Neural cell (in vitro differentiated cells): ENCODE measurements around the gene HACD2. TPM values are rescaled to one million over a fixed set of nuclear protein-coding genes. Genes with fewer than 3 reads are reported as not detected.

Experiments
- H2AFZ ChIP-seq: fragments of 200-600, 300-800 bp; sonication (generic), shearing (Covaris generic); 2 replicates; pipeline ENCODE4 v1.6.0; 2014; ENCODE audit warnings: low read depth, mild to moderate bottlenecking, antibody characterized with exemption, low read length, moderate library complexity
- H3F3A ChIP-seq: fragments of 200-600 bp; shearing (Covaris generic); 2 replicates; pipeline ENCODE4 v1.6.1; 2016; ENCODE audit warnings: mild to moderate bottlenecking, moderate library complexity, mixed read lengths, antibody characterized with exemption, low read length; ENCODE audit not compliant: insufficient read depth, poor library complexity, severe bottlenecking
- H3K27ac ChIP-seq: fragments of 200-600, 300-800 bp; sonication (generic), shearing (Covaris generic); 2 replicates; pipeline ENCODE4 v1.5.1; 2014; ENCODE audit warnings: mild to moderate bottlenecking, low read length, moderate library complexity
- H3K27me3 ChIP-seq: fragments of 300-800, 200-600 bp; sonication (generic), shearing (Covaris generic); 2 replicates; pipeline ENCODE4 v1.6.0; 2014; ENCODE audit warnings: mild to moderate bottlenecking, low read depth, low read length, moderate library complexity; ENCODE audit not compliant: insufficient read depth
- H3K36me3 ChIP-seq: fragments of 300-800, 200-600 bp; sonication (generic), shearing (Covaris generic); 2 replicates; pipeline ENCODE4 v1.5.1; 2014; ENCODE audit warnings: mild to moderate bottlenecking, antibody characterized with exemption, low read length, moderate library complexity; ENCODE audit not compliant: insufficient read depth
- H3K4me2 ChIP-seq: fragments of 300-800, 200-600 bp; sonication (generic), shearing (Covaris generic); 2 replicates; pipeline ENCODE4 v1.6.0; 2014; ENCODE audit warnings: mild to moderate bottlenecking, low read length
- H3K4me3 ChIP-seq: fragments of 300-800, 200-600 bp; sonication (generic), shearing (Covaris generic); 2 replicates; pipeline ENCODE4 v1.5.1; 2014; ENCODE audit warnings: mild to moderate bottlenecking, low read length, moderate library complexity
- H3K79me2 ChIP-seq: fragments of 200-600 bp; shearing (Covaris generic); replicated peaks from 2 replicates; pipeline ENCODE4 v1.6.0; 2014; ENCODE audit warnings: mild to moderate bottlenecking, low read length, moderate library complexity; ENCODE audit not compliant: insufficient read depth
- H3K9ac ChIP-seq: fragments of 300-800, 200-600 bp; sonication (generic), shearing (Covaris generic); 2 replicates; pipeline ENCODE4 v1.6.1; 2016; ENCODE audit warnings: mild to moderate bottlenecking, low read length, mixed read lengths
- H3K9me2 ChIP-seq: fragments of 200-600 bp; shearing (Covaris generic); 2 replicates; pipeline ENCODE4 v1.6.1; 2016; ENCODE audit warnings: mild to moderate bottlenecking, low read length, mixed read lengths; ENCODE audit not compliant: insufficient read depth
- H3K9me3 ChIP-seq: fragments of 200-600, 300-800 bp; sonication (generic), shearing (Covaris generic); 2 replicates; pipeline ENCODE4 v1.6.1; 2016; ENCODE audit warnings: mild to moderate bottlenecking, mixed run types, low read length, moderate library complexity, mixed read lengths
- H4K20me1 ChIP-seq: fragments of 200-600 bp; shearing (Covaris generic); 2 replicates; pipeline ENCODE4 v1.6.1; 2016; ENCODE audit warnings: mild to moderate bottlenecking, mixed run types; ENCODE audit not compliant: insufficient read depth
- EP300 ChIP-seq: fragments of 450-650 bp; conservative IDR thresholded peaks from 2 replicates; pipeline ENCODE4 v1.6.1; 2014; ENCODE audit warnings: antibody characterized with exemption, mild to moderate bottlenecking, moderate library complexity; ENCODE audit not compliant: poor library complexity, severe bottlenecking
- EZH2 ChIP-seq: fragments of 200-600, 300-800 bp; shearing (Covaris generic), sonication (generic); IDR thresholded peaks from 2 replicates; pipeline ENCODE4 v1.6.1; 2014; ENCODE audit warnings: antibody characterized with exemption, low read length, borderline replicate concordance, mild to moderate bottlenecking; ENCODE audit not compliant: insufficient read depth, poor library complexity, severe bottlenecking
- MXI1 ChIP-seq: fragments of 450-650 bp; conservative IDR thresholded peaks from 2 replicates; pipeline ENCODE4 v1.6.1; 2014; ENCODE audit warnings: antibody characterized with exemption, mild to moderate bottlenecking; ENCODE audit not compliant: poor library complexity, severe bottlenecking
- POLR2AphosphoS5 ChIP-seq: IDR thresholded peaks from 2 replicates; pipeline ENCODE4 v1.6.1; 2012
- RAD21 ChIP-seq: fragments of 450-650 bp; conservative IDR thresholded peaks from 2 replicates; pipeline ENCODE4 v1.6.1; 2014; ENCODE audit warnings: antibody characterized with exemption, mild to moderate bottlenecking, moderate library complexity
- SMC3 ChIP-seq: fragments of 450-650 bp; conservative IDR thresholded peaks from 2 replicates; pipeline ENCODE4 v1.6.1; 2014; ENCODE audit warnings: antibody characterized with exemption, mild to moderate bottlenecking, moderate library complexity; ENCODE audit not compliant: poor library complexity
- TAF1 ChIP-seq: IDR thresholded peaks from 2 replicates; pipeline ENCODE4 v1.6.1; 2012; ENCODE audit warnings: low read depth
- polyA plus RNA-seq: library from polyadenylated mRNA; depleted of rRNA; stranded (reverse); fragments of >200 nt; gene quantifications from 2 replicates; pipeline ENCODE4 v1.2.3, GENCODE V29; 2014
- TF ChIP-seq, protein P1 (sequence below): IDR thresholded peaks from 2 replicates; pipeline ENCODE4 v1.6.1; 2012; ENCODE audit warnings: borderline replicate concordance
- TF ChIP-seq, protein P2 (sequence below): fragments of 450-650 bp; IDR thresholded peaks from 2 replicates; pipeline ENCODE4 v1.5.1; 2014; ENCODE audit warnings: antibody characterized with exemption, mild to moderate bottlenecking, moderate library complexity; ENCODE audit not compliant: poor library complexity, severe bottlenecking

HACD2 gene
- polyA plus RNA-seq, 1 donor from 2014 or later: 28.0 TPM

DNA sequence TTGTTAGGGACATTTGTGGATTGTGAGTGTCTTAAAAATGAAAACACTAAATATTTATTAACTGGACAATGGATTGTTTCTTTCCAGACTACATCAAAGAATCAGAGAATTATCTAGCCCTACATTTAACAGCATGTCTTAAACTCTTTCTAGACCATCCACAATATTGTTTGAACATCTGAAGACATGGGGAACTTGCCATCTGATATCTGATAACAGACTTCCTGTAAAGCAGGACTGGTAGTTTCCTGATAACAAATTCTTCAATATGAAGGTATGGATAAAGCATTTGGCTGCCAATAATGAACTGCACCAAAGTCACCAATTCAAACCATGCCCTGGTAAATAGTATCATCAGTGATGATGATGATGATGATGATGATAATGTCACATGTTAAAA is 26.2 kb upstream of the HACD2 start:
- H3K9me2 ChIP-seq: no peaks in the 10 kb centered on the region
- no peak overlapping the region for H3K4me2 ChIP-seq
- no peak overlapping the region for H3K9ac ChIP-seq
- no peak overlapping the region for H3K27ac ChIP-seq
- H4K20me1 ChIP-seq: no peaks in the 10 kb centered on the region
- no peaks in the 10 kb centered on the region for H3K79me2 ChIP-seq
- no peaks in the 10 kb centered on the region for H3K27me3 ChIP-seq
- no peaks in the 10 kb centered on the region for H3K36me3 ChIP-seq
- H2AFZ ChIP-seq: no peak overlapping the region
- no peak overlapping the region for H3K4me3 ChIP-seq
- H3F3A ChIP-seq: no peaks in the 10 kb centered on the region
- no peaks in the 10 kb centered on the region for H3K9me3 ChIP-seq
- TF ChIP-seq MXI1: no peak
- TF ChIP-seq EP300: no peak
- TF ChIP-seq TAF1: no peak
- no peak for TF ChIP-seq RAD21
- no peak for TF ChIP-seq POLR2AphosphoS5
- TF ChIP-seq EZH2: no peak
- no peak for TF ChIP-seq SMC3
- TF ChIP-seq, protein P1, sequence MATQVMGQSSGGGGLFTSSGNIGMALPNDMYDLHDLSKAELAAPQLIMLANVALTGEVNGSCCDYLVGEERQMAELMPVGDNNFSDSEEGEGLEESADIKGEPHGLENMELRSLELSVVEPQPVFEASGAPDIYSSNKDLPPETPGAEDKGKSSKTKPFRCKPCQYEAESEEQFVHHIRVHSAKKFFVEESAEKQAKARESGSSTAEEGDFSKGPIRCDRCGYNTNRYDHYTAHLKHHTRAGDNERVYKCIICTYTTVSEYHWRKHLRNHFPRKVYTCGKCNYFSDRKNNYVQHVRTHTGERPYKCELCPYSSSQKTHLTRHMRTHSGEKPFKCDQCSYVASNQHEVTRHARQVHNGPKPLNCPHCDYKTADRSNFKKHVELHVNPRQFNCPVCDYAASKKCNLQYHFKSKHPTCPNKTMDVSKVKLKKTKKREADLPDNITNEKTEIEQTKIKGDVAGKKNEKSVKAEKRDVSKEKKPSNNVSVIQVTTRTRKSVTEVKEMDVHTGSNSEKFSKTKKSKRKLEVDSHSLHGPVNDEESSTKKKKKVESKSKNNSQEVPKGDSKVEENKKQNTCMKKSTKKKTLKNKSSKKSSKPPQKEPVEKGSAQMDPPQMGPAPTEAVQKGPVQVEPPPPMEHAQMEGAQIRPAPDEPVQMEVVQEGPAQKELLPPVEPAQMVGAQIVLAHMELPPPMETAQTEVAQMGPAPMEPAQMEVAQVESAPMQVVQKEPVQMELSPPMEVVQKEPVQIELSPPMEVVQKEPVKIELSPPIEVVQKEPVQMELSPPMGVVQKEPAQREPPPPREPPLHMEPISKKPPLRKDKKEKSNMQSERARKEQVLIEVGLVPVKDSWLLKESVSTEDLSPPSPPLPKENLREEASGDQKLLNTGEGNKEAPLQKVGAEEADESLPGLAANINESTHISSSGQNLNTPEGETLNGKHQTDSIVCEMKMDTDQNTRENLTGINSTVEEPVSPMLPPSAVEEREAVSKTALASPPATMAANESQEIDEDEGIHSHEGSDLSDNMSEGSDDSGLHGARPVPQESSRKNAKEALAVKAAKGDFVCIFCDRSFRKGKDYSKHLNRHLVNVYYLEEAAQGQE: no peak
- TF ChIP-seq, protein P2, sequence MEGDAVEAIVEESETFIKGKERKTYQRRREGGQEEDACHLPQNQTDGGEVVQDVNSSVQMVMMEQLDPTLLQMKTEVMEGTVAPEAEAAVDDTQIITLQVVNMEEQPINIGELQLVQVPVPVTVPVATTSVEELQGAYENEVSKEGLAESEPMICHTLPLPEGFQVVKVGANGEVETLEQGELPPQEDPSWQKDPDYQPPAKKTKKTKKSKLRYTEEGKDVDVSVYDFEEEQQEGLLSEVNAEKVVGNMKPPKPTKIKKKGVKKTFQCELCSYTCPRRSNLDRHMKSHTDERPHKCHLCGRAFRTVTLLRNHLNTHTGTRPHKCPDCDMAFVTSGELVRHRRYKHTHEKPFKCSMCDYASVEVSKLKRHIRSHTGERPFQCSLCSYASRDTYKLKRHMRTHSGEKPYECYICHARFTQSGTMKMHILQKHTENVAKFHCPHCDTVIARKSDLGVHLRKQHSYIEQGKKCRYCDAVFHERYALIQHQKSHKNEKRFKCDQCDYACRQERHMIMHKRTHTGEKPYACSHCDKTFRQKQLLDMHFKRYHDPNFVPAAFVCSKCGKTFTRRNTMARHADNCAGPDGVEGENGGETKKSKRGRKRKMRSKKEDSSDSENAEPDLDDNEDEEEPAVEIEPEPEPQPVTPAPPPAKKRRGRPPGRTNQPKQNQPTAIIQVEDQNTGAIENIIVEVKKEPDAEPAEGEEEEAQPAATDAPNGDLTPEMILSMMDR: no peak

DNA sequence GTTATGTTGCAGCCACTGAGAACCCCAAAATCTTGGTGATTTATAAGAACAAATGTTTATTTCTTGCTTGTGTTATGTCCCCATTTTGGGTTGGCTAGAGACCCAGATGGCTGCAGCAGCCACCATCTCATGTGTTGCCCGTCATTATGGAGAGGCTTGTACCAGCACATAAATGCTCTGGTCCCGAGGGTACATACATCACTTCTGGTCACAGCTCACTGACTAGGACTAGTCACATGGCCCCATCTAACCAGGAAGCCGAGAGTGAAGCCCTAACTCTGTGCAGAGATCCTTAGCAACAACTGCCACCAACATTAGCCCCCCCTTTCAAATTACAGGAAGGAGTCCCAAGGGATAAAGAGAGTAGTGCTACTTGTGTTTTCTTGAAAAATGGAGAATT is 25.5 kb upstream of the HACD2 start:
- no peak for TF ChIP-seq TAF1
- TF ChIP-seq MXI1: no peak
- TF ChIP-seq EP300: no peak
- TF ChIP-seq RAD21: no peak
- no peak for TF ChIP-seq SMC3
- TF ChIP-seq, protein P1: no peak
- TF ChIP-seq EZH2: no peak
- no peak for TF ChIP-seq POLR2AphosphoS5
- TF ChIP-seq, protein P2: no peak
- no peak overlapping the region for H3K4me2 ChIP-seq
- H3K9me2 ChIP-seq: no peaks in the 10 kb centered on the region
- H3K27me3 ChIP-seq: no peaks in the 10 kb centered on the region
- H3F3A ChIP-seq: no peaks in the 10 kb centered on the region
- no peak overlapping the region for H3K27ac ChIP-seq
- H3K9ac ChIP-seq: no peak overlapping the region
- H4K20me1 ChIP-seq: no peaks in the 10 kb centered on the region
- no peak overlapping the region for H2AFZ ChIP-seq
- H3K4me3 ChIP-seq: no peak overlapping the region
- H3K9me3 ChIP-seq: no peaks in the 10 kb centered on the region
- H3K79me2 ChIP-seq: no peaks in the 10 kb centered on the region
- H3K36me3 ChIP-seq: no peaks in the 10 kb centered on the region
